Hepatocyte (in vitro differentiated cells): ENCODE results near the gene ZNF433. TPM values are rescaled to one million over a fixed set of nuclear protein-coding genes. Genes with fewer than 3 reads are reported as not detected.
A peak's percentile ranks its signal among the peaks of the same experiment; 100 is the strongest.

Experiments
- DNase-seq: peaks from one replicate; pipeline ENCODE4 v3.0.0-alpha.2; 2016; ENCODE audit warnings: low spot score
- H2AFZ ChIP-seq: fragments of 200-600 bp; sonication (generic); 2 replicates; pipeline ENCODE4 v1.6.0; 2016; ENCODE audit warnings: antibody characterized with exemption, mild to moderate bottlenecking
- H3K27ac ChIP-seq: fragments of 200-600 bp; sonication (generic); 2 replicates; pipeline ENCODE4 v1.5.1; 2016; ENCODE audit warnings: mild to moderate bottlenecking
- H3K27me3 ChIP-seq: fragments of 200-600 bp; sonication (generic); 2 replicates; pipeline ENCODE4 v1.6.1; 2016
- H3K36me3 ChIP-seq: fragments of 200-600 bp; sonication (generic); replicated peaks from 2 replicates; pipeline ENCODE4 v1.5.1; 2016; ENCODE audit warnings: low read depth; ENCODE audit not compliant: insufficient read depth
- H3K4me1 ChIP-seq: fragments of 200-600 bp; sonication (generic); 2 replicates; pipeline ENCODE4 v1.5.1; 2016; ENCODE audit warnings: mild to moderate bottlenecking, moderate library complexity; ENCODE audit not compliant: insufficient read depth
- H3K4me2 ChIP-seq: fragments of 200-600 bp; sonication (generic); 2 replicates; pipeline ENCODE4 v1.6.0; 2016
- H3K4me3 ChIP-seq: fragments of 200-600 bp; sonication (generic); 2 replicates; pipeline ENCODE4 v1.5.1; 2016; ENCODE audit warnings: mild to moderate bottlenecking
- H3K79me2 ChIP-seq: fragments of 200-600 bp; sonication (generic); 2 replicates; pipeline ENCODE4 v1.6.0; 2017; ENCODE audit warnings: mild to moderate bottlenecking
- H3K9me2 ChIP-seq: fragments of 200-600 bp; sonication (generic); replicated peaks from 2 replicates; pipeline ENCODE4 v1.6.0; 2017; ENCODE audit warnings: mild to moderate bottlenecking; ENCODE audit not compliant: insufficient read depth
- H3K9me3 ChIP-seq: fragments of 200-600 bp; sonication (generic); 2 replicates; pipeline ENCODE4 v1.5.1; 2016; ENCODE audit warnings: low read depth, mild to moderate bottlenecking
- H4K20me1 ChIP-seq: fragments of 200-600 bp; sonication (generic); 2 replicates; pipeline ENCODE4 v1.6.0; 2016; ENCODE audit warnings: mild to moderate bottlenecking; ENCODE audit not compliant: insufficient read depth, poor library complexity, severe bottlenecking
- CTCF ChIP-seq: fragments of 200-600 bp; sonication (generic); IDR thresholded peaks from 2 replicates; pipeline ENCODE4 v1.5.1; 2016; ENCODE audit warnings: antibody characterized with exemption, mild to moderate bottlenecking; ENCODE audit not compliant: poor library complexity
- EZH2 ChIP-seq: fragments of 200-600 bp; sonication (generic); IDR thresholded peaks from 2 replicates; pipeline ENCODE4 v1.6.1; 2016; ENCODE audit warnings: antibody characterized with exemption, mild to moderate bottlenecking, borderline replicate concordance
- EZH2phosphoT487 ChIP-seq: fragments of 200-600 bp; sonication (generic); IDR thresholded peaks from one replicate; pipeline ENCODE4 v1.6.1; 2018; ENCODE audit warnings: antibody characterized with exemption, mild to moderate bottlenecking, low read depth, moderate library complexity; ENCODE audit not compliant: unreplicated experiment, severe bottlenecking
- WGBS: methylation state at CpG from one replicate; pipeline ENCODE4 v1.1.6; 2016; ENCODE audit warnings: low lambda C conversion rate; ENCODE audit errors: missing lambda C conversion rate; 5-methylcytosine and 5-hydroxymethylcytosine counted together
- polyA plus RNA-seq: library from polyadenylated mRNA; unstranded; fragments of >200 nt; fragmentation: Nextera tagmentation; extraction: Ambion mirVana; gene quantifications from 2 replicates; pipeline ENCODE4 v1.2.1, GENCODE V29; 2016
- total RNA-seq: library from RNA; depleted of rRNA; stranded (reverse); fragments of >200 nt; gene quantifications from 2 replicates; pipeline ENCODE4 v1.2.3, GENCODE V29; 2014

ZNF433 gene
- total and polyA plus RNA-seq, 2 experiments from 2014 or later = 6.1 to 9.0 TPM

DNA sequence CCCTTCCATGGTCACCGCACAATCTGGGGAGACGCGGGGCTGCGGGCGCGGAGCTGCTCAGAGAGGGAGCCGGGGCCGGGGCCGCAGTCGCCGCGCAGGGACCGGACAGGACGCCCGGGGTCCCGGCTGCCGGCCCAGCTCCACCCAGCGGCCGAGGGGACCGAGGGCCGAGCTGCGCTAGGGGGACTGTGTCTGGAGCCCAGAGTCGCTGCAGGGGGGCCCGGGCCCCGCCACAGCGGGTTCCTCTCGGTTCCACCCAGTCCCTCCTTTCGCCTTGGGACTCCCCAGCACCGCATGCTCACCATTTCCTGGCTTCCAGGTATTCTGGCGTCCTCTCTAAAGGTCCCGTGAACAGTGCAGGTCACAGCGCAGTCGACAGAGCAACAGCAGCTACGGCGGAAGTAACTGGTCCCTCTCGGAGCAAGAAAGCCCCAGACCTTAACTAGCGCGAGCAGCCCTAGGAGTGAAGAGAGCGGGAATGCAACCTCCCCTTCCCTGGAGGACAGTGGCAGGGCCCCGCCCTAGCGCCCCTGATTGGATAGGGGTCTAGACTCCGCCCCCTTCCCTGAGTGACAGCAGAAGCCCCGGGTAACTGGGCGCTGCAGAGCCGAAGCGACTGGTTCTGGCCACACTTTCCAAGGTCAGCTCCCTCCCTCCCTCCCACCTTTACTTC, 17.2 kb upstream of the ZNF433 start, which contains the start of gene ZNF878:
Gene ZNF878, minus strand, starts transcription at position 465 of the 673 bp plus-strand sequence. Its CDS starts 160 bp downstream, at position 305.
- WGBS = 1% methylated on average over 40 of the region's 46 CpGs
- Histone ChIP-seq H4K20me1 (no peaks in the 10 kb centered on the region), H3K27me3 (no peaks in the 10 kb centered on the region), H3K4me3 (peak within 1 kb of the TSS; percentile 62), H2AFZ (peak within 1 kb of the TSS; percentile 75), H3K9me2 (no peaks in the 10 kb centered on the region), H3K4me2 (peak within 1 kb of the TSS; percentile 92), H3K9me3 (no peaks in the 10 kb centered on the region), H3K36me3 (no peaks in the 10 kb centered on the region), H3K4me1 (peaks cover 5% of the 10 kb centered on the region), H3K27ac (peak within 1 kb of the TSS; percentile 66), H3K79me2 (no peaks in the 10 kb centered on the region)
- peak; percentile 96 for DNase-seq
- TF ChIP-seq EZH2 (no peak), CTCF (no peak), EZH2phosphoT487 (no peak)

DNA sequence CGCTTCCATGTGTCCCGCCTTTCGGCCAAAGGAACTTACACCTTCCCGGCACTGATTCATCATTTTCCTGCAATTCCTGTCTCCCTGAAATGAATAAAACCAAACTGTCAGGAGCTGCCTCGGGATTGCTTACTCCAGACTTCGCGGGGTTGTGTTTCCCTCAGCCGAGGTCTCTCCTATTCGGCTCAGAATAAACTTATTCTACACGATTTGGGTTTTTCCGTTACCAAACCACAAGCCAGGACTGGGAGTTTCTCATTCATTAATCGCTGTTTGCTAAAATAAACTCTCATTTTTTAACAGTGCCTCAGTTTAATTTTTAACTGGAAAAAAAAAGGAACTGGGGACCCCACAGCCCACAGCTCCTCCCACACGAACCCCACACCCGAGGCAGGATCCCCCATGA, 16.6 kb upstream of the ZNF433 start:
- Histone ChIP-seq H2AFZ (peak overlapping the region; percentile 75), H3K4me1 (peaks cover 5% of the 10 kb centered on the region), H4K20me1 (no peaks in the 10 kb centered on the region), H3K27ac (peak overlapping the region; percentile 66), H3K9me2 (no peaks in the 10 kb centered on the region), H3K36me3 (no peaks in the 10 kb centered on the region), H3K4me3 (peak overlapping the region; percentile 62), H3K27me3 (no peaks in the 10 kb centered on the region), H3K4me2 (peak overlapping the region; percentile 92), H3K9me3 (no peaks in the 10 kb centered on the region), H3K79me2 (no peaks in the 10 kb centered on the region)
- TF ChIP-seq EZH2 = no peak
- TF ChIP-seq EZH2phosphoT487 = no peak
- no peak for TF ChIP-seq CTCF
- 3% methylated on average over 14 of the region's 14 CpGs for WGBS
- DNase-seq = peak; percentile 26

GRCh38 chr19:12047868-12048267, 12.4 kb upstream of the ZNF433 start:
- 94% methylated on average over 2 of the region's 2 CpGs for WGBS
- TF ChIP-seq EZH2 (no peak), CTCF (no peak), EZH2phosphoT487 (no peak)

More at GRCh38 chr19:12047868-12048267, 12.4 kb upstream of the ZNF433 start:
- Histone ChIP-seq H3K27ac (no peak overlapping the region), H2AFZ (no peak overlapping the region), H3K4me2 (no peak overlapping the region), H3K79me2 (no peaks in the 10 kb centered on the region), H3K36me3 (no peaks in the 10 kb centered on the region), H4K20me1 (no peaks in the 10 kb centered on the region), H3K4me3 (no peak overlapping the region), H3K9me2 (no peaks in the 10 kb centered on the region), H3K27me3 (no peaks in the 10 kb centered on the region), H3K4me1 (peaks cover 5% of the 10 kb centered on the region), H3K9me3 (peaks cover 12% of the 10 kb centered on the region)
- no peak for DNase-seq
